Activated naive CD8-positive, alpha-beta T cell treated with anti-CD3 and anti-CD28 coated beads, Interleukin-2, amount 50 U/mL, for 16 hours (primary cell): ENCODE measurements around the gene SIX6.
"Not testable (repeated sequence)": the region's sequence is repeated elsewhere in the genome, so short reads cannot be mapped to it uniquely, and the experiment has no call there.

Source experiments
- DNase-seq: peaks from one replicate; pipeline ENCODE4 v3.0.0-alpha.2; 2020; ENCODE audit warnings: low read depth, low spot score

SIX6 gene

DNA sequence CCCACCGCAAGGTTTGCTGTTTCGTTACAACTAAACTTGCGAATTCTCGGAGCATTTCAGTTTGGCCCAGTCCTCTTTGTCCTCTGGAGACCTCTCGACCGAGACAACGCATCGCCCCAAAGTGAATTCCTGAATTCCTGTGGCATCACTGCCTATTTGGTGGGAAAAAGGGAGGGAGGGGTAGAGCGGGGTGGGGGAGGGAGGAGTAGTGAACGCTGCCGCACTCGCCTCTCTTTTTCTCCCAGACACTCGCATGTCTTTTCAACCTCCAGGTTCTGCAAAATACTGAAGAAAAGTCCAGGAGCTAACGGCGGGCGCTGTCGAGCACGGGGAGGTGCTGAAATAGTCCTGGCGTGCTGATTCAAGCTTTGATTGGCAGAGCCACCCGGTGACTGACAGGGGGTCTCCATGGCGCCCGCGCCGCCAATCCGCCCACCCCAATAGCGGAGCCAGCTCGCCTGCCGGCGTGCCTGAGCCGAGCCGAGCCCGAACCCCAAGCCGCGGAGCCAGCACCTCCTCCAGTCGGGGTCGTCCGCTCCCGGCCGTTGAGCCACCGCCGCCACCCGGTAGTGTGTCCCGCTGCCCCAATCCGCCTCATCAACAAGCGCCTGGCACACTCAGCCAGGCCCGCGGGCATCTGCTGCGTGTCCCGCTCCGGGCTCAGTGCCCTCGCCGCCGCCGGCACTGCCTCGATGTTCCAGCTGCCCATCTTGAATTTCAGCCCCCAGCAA, at the start of gene SIX6:
TSS of gene SIX6 (plus strand) at position 440 of the 731 bp plus-strand sequence. CDS start at position 693, 253 bp downstream.
- DNase-seq: no peak

DNA sequence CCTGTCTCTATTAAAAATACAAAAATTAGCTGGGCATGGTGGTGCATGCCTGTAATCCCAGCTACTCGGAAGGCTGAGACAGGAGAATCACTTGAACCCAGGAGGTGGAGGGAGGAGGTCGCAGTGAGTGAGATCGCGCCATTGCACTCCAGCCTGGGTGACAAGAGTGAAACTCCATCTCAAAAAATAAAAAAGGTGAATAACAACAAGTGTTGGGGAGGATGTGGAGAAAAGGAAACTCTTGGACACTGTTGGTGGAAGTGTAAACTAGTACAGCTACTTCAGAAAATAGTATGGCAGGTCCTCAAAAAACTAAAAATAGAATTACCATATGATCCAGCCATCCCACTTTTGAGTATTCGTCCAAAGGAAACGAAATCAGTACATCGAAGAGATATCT, 28.7 kb upstream of the SIX6 start:
- DNase-seq: not testable (repeated sequence)

DNA sequence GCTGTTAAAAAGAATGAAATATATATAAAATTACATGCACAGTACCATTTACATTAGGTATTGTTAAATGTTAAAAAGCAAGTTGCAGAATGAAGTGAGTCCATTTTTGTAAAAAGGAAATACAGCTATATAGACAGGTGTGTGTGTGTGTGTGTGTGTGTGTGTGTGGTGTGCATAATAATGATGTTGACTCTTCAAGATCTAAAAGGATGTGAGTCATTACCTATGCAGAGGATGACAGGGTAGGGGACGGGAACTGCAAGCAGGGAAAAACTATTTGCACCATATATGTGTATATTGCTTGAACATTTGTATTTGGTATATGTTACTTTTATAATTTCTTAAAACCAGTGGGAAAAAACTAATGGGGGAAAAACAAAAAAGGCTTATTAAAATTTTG, 26.2 kb upstream of the SIX6 start:
- no peak for DNase-seq

DNA sequence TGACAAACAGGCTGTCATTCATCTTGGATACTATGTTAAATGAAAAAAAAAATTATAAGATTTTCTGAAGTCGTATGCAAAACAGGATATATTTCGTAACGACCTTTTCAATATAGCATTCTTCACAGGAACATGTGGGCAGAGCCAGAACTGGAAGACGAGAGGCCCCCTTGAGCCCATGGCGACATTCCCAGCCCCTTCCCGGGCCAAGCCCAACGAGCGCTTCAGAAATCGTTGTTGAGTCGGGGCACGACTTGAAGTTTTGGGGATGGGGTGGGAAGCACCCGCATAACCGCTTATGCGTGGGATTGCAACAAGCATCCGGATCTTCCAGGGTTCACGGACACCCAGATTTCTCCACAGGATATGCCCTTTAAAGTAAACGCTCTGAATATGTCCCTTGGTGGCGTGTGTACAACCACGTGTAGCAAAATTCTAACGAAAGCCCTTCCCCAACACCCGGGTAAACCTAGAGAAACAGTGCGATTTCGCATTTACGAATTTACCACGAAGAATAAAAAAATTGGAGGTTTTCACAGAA, 23.8 kb upstream of the SIX6 start:
- DNase-seq: no peak

DNA sequence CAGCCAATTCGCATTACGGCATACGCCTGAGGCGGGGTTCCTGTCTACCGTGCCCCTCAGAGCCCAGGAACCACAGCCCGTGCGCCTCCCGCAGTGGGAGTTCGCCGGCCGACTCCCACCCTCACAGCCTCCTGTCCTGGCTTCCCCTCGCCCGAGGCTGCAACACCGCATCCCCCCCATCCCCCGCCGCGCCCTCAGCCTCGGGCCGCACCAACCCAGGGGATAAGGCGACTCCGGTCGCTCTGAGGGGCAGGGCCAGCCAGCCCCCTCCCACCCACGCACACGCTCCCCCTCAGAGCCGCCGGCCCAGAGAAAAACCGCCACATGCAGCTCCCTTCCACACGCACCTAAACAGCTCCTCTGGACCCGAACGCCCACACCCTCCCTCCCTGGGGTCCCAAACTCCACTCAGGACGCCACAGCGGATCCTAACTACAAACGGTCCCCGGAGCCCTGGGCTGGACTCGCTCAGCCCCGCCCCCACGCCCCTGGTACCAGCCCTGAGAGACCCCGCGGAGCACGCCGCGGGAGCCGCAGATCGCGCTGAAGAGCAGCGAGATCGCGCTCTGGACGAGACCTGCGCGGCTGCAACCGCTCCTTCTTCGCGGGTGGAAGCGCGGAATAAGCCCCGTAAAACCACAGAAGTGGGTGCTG, 23.2 kb upstream of the SIX6 start, which contains the start of gene C14orf39:
TSS of gene C14orf39 (minus strand) at position 466 of the 654 bp plus-strand sequence. CDS start 985 bp downstream, outside the sequence.
- no peak for DNase-seq

DNA sequence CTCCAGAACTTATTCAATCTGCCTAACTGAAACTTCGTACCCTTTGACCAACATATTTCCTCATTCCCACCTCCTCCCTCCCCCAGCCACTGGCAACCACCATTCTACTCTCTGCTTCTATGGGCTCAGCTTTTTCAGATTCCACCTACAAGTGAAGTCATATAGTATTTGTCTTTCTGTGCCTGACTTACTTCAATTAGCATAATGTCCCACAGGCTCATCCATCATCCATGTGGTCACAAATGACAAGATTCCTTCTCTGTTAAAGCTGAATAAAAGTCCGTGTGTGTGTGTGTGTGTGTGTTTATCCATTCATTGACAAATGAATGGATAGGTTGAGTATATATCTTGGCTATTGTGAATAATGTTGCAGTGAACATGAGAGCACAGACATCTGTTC, 21.7 kb upstream of the SIX6 start:
- DNase-seq: no peak

DNA sequence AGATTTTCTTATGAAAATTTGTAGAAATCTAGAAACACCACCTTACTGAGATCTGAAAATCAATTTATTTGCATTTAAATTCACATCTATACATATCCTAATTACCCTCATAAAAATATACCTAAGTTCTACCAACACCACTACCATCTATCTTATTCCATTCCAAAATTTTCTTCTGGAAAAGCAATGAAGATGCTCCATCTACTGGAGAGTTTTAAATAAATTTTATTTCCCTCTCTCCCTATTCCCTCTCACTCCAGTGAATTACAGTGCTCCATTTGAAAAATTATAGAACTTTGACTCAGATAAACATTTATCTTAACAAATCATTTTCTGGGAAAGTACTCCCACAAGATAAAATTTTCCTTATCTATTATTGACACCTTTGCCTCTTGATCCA, 20.8 kb upstream of the SIX6 start:
- DNase-seq: no peak

DNA sequence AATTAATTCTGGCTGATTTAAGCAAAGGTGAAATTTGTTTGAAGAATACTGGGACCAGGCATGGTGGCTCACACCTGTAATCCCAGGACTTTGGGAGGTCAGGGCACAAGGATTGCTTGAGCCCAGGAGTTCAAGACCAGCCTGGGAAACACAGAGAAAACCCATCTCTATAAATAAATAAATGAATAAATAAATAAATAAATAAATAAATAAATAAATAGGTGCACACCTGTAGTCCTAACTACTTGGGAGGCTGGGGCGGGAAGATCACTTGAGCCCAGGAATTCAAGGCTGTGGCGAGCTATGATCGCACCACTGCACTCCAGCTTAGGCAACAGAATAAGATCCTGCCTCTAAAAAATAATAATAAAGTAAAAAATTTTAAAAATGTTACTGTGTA, 18.7 kb upstream of the SIX6 start:
- no peak for DNase-seq

DNA sequence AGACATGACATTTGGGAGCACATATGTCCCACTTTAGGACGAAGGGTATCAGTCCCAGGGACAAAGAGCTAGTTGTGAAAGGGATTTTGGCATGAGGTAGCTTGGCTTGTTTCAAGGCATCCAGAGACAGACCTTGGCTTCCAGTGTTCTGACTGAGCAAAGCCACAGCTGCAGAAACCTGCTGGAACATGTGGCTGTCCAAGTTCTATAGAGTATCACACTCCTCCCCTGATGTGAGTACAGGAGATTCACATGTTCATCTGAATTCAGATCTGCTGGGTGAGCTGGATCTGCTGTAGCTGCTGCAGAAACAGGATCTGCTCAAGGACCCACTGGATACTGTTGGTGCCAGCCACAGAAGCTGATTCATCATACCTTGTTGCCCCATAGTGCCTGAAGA, 13.0 kb upstream of the SIX6 start:
- no peak for DNase-seq

DNA sequence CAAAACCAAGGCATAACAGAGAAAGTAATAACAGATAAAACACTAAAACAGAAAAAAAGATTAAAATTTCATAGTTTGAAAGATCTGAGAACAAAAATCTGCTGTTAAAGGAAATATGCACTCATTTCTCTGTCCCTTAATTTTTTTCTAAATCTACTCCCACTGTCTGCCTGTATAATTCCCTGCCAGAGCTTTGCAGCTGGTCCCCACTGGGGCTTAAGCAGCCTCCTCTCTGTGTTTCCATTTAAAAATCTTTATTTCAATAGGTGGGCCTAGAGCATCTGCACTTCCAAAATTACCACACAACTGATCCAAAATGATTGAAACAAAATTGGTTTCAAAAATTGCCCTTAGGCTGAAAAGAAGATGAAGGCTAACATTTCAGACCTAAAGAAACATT, 6.4 kb upstream of the SIX6 start:
- no peak for DNase-seq

DNA sequence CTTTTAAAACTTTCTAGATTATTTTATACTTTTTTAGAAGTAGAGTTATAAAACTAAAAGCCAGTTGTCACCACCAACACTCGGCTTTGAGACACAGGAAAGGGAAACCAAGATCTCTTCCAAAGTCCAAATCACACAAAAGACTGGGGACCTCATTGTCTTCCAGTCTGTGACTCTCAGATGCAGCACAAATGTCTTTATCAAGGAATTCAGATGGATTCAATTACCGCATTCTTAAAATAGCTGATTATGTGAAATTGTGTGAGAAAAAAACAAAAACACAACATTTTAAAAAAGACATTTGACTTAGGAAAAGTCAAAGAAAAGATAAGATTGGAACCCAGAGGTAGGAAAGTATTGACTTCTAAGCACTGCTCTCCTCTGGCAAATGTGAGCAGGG, 3.5 kb upstream of the SIX6 start:
- no peak for DNase-seq

DNA sequence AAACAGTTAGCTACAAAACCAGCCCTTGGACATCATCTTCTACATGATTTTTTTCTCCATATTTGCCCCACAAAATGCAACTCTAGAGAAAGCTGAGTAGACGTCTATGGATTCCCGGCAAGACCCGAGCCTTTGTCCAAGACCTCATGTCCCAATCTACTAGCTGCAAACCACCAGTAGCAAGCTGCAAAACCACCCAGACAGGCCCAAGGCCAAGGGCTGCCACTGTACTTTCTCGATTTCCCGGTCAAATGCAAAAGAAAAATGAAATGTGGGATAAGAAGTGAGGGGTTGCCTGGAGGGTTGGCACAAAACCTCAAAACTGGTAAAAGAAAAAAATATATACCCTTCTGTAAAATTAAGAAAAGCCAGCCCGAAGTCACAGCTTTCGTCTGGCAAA, 2.9 kb upstream of the SIX6 start:
- no peak for DNase-seq

DNA sequence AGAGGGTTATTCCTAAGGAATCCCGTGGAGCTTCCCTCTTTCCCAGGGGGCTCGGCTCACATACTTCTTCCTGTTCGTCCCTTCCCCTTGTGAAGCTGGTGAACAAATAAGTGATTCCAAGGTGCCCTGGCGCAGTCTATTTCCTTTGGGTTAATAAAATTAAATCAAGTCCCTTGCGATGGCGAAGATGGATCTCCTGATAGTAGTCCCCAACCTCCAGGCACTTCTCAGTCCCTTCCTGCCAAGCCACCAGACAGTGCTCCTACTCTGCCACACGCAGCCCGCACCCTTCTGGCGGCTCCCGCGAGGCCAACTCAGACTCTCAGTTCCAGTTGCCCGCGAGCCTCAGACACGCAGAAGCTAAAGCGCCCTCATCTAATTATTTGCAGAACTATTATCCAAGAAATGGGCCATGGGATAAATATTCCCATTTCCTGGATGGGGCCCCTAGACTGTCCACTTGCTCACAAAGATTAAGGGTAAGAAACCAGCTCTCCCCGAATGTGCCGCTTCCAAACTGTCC, 2.4 kb upstream of the SIX6 start:
- no peak for DNase-seq

DNA sequence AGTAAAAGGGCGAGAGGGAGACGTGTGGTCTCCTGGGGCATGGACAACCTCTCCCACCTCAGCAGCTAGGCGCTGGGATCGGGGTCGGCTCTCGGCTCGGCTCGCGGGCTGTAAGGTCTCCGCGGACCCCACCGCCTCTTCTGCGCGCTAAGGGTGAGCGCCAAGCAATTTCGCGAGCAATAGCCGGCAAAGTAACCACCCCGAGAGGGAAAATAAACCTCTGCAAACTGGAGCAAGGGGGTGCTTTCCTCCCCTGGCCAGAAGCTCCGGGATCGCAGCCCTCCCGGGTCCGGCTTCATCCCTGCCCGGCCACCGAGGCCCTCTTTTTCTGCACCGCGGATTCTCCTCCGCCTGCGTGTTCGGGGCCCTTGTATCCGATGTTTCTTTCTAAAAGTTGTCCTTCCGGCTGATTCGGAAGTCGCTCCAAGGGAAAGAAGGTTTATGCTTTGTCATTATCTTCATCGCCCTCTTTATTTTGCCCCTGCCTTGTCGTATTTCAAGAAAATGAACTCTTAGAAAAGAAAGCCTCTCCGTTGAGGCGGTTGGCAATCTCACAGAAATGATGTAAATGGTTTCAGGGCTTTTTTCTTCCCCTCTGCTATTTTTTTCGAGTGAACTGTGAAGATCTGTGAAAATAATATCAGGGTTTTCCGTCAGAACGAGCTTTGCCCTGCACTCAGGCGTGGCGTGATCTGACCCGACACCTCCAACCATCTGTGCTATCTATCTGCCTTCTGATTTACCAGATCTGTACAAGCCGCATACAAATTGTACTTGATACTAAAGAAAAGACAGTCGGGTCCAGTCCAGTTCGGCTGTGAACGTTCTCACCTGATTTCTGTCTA, 1.7 kb upstream of the SIX6 start:
- no peak for DNase-seq

DNA sequence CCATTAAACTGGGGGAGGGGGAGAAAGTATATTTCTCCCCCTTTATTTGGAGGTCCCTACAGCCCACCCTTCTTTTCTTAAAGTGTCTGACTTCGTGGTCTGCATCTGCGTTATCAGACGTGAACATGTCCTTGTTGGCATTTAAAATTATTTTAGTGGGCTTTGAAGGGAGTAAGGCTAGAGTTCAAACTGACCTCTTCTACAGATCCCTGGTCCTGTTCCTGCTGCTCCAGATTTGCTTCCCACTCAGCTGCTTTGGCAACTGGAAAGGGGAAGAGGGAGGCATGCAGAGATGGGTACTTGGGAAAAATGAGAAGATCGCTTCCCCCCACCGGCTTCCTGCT, 611 bp upstream of the SIX6 start:
- no peak for DNase-seq

DNA sequence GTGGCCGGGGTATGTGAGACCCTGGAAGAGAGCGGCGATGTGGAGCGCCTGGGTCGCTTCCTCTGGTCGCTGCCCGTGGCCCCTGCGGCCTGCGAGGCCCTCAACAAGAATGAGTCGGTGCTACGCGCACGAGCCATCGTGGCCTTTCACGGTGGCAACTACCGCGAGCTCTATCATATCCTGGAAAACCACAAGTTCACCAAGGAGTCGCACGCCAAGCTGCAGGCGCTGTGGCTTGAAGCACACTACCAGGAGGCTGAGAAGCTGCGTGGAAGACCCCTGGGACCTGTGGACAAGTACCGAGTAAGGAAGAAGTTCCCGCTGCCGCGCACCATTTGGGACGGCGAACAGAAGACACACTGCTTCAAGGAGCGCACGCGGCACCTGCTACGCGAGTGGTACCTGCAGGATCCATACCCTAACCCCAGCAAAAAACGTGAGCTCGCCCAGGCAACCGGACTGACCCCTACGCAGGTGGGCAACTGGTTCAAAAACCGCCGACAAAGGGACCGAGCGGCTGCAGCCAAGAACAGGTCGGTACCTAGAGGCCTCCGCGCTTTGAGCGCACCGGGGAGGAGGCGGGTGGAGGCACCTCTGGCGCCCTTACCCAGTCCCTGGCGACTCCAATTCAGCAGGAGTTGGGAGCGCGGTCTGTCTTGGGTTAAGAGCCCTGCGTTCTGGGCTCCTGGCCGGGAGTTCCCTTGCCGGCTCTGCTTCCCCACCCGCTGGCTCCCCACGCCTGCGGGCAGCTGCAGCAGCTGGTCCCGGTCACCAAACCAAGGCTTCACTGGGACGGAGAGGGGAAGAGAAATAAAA, 700 bp downstream of the SIX6 start:
- DNase-seq: no peak

DNA sequence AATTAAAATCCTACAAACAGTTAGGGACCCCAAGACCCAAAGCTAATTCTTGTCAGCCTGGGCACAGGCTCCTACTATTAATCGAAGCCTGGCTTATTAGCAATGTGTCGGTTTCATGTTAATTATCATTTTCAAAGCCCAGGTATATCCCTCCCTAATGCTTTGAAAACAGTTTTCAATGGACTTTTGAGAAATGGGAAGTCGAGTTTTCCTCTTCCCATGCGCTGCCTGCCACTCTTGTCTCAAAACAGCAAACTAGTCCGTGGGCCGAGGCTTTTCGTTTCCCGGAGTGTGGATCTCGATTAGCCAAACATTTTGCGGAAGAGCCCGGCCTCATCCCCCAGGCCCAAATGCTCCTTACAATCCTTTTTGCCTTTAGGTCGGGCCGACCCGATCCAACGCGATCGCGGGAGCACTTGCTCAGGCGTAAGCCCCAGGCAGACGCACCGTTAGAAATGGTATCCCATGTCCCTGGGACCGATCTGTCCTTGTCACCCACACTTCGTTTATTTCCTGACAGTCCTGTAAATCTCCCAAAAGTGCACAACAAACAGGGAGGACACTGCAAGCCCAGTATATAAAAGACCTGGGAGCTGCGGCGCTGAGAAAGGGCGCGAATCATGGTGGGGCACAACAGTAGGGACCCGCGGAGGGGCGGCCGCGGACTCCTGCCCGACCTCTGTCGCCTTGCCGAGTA, 1.5 kb downstream of the SIX6 start:
- no peak for DNase-seq

DNA sequence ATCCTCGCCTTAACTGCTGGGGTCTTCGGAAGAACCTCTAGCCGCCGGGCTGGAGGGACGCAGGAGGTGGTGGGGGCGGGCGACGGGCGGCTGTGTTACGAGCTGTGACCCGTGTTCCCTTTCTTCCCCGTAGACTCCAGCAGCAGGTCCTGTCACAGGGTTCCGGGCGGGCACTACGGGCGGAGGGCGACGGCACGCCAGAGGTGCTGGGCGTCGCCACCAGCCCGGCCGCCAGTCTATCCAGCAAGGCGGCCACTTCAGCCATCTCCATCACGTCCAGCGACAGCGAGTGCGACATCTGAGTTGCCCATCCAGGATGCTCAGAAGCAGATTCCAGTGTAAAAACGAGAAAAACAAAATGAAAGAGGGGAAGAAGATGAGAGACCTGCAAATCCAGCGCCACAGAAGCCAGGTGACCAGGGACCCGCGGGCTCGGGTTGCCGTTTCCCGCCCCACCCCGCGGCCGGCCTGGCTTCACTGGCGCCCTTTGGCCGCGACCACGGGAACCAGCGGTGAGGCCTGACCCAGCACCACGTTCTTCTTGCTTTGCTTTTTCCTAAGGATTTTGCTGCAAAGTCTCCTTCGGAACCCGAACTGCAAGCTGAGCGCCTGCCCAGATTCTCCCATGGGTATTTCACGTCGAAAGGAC, 2.1 kb downstream of the SIX6 start:
- DNase-seq: no peak

DNA sequence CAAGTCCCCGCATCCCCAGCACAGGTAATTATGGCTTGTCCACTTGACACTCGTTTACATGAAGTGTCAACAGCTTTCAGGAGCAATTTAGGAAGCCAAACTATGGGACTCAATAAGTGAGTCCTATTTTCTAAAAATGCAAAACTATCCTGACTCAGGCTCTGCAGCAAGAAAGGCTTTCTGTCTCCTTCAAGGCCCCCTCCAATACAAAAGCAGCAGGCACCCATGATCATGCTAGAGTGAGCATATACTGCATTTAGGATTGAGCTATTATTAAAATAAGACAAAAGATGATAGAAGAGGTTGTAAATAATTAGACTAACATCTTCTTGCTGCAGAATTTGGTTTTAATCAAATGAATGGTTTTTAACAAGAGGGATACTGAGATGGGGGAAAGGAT, 3.2 kb downstream of the SIX6 start:
- DNase-seq: no peak

DNA sequence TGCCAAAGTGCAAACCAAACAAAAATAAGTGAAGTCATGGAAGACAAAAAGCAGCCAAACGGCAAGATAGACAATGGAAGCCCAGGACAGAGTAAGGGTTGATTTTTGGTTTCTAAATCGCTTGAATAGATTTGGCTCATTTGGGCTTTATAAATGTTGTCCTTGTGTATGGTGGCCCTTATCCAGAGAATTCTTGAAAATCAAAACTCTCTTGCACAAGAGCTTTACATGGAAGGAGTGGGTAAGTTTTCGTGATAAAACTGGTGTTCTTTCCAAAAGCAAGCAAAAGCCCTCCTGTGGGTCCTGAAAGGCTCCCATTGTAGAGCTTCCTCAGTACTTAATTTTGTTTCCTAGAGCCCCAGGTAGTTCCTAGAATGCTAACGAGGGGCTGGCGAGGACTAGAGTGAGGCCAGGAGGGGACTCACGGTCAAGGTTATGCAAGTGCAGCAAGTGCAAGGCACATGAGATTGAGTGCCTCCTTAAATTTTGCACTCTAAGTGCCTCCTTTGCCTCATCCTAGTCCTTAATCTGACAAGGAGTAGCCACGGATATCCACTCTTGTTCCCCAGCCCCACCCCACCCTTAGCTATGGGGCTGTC, 4.1 kb downstream of the SIX6 start:
- no peak for DNase-seq
